Measurements from ENCODE around the gene SLC25A43.

The SLC25A43 gene

GRCh38 chrX:119467433-119467832 lies 68.3 kb downstream of the SLC25A43 start:
- no peak overlapping the region for H3K4me3 ChIP-seq (ENCODE audit: low read depth, low read length)
- TF ChIP-seq ZNF843 (tag by site-specific recombination; IDR thresholded peaks at IDR 0.05) (no peak), ZNF404 (tag by site-specific recombination; IDR thresholded peaks at IDR 0.05) (no peak), ZNF621 (tag by site-specific recombination; IDR thresholded peaks at IDR 0.05) (no peak), PRDM10 (tag by site-specific recombination; IDR thresholded peaks at IDR 0.05) (no peak)
- peaks cover 8 to 24% of the 10 kb centered on the region in 2 experiments; a peak in 2 of 3 replicates for H3K36me3 ChIP-seq (ENCODE audit: control insufficient read depth in 2 of 2, insufficient read depth in 1 of 2, low read length in 2 of 2)
- H3K9me3 ChIP-seq (ENCODE audit: control insufficient read depth, insufficient read depth, low read depth, low read length), result no peaks in the 10 kb centered on the region
- peaks cover 5% of the 10 kb centered on the region for H3K4me1 ChIP-seq (ENCODE audit: control insufficient read depth, insufficient read depth, low read length)
- ChIA-PET CTCF (interaction anchor here (1.0 kb wide), 1 partner anchor 45 kb away, joined by 3 read pairs; no protein-coding TSS in a partner anchor), POLR2A (interaction anchor here (0.5 to 1.1 kb wide), 6 partner anchors 12 to 324 kb away, joined by 3 to 6 read pairs (median 4); partner anchors contain the start of gene RPL39)
- no peak overlapping the region for H3K27ac ChIP-seq (ENCODE audit: extremely low read depth, low read depth, low read length)

- H3K36me3 ChIP-seq (ENCODE audit: control insufficient read depth in 2 of 2, insufficient read depth in 1 of 2, low read length in 2 of 2), result peaks cover 8 to 24% of the 10 kb centered on the region in 2 experiments; a peak in 2 of 3 replicates
- H3K4me3 ChIP-seq (ENCODE audit: low read depth, low read length), result peak within 1 kb of the TSS; percentile 61
- POLR2A ChIA-PET, result interaction anchor here (0.5 to 1.9 kb wide), 17 partner anchors 9 to 324 kb away, joined by 3 to 17 read pairs (median 4); partner anchors contain the start of gene RPL39
- H3K9me3 ChIP-seq (ENCODE audit: control insufficient read depth, insufficient read depth, low read depth, low read length), result no peaks in the 10 kb centered on the region
- H3K4me1 ChIP-seq (ENCODE audit: control insufficient read depth, insufficient read depth, low read length), result peaks cover 5% of the 10 kb centered on the region
- peak within 1 kb of the TSS; percentile 78 for H3K27ac ChIP-seq (ENCODE audit: extremely low read depth, low read depth, low read length)
- CTCF ChIA-PET, result interaction anchor here (0.7 to 2.5 kb wide), 4 partner anchors 14 to 187 kb away, joined by 3 to 12 read pairs (median 4); no protein-coding TSS in a partner anchor
- TF ChIP-seq ZNF660 (tag by site-specific recombination; IDR thresholded peaks at IDR 0.05), result peak; percentile 41; the same call in 1 of the 2 replicates
- TF ChIP-seq SP3 (tag by site-specific recombination; IDR thresholded peaks at IDR 0.05), result peak; percentile 76
- no peak for TF ChIP-seq ZSCAN30 (tag by site-specific recombination; IDR thresholded peaks at IDR 0.05)
- peak; percentile 75; the same call in 1 of the 2 replicates for TF ChIP-seq YY1 (tag by site-specific recombination; IDR thresholded peaks at IDR 0.05)
- TF ChIP-seq SP2 (tag by site-specific recombination; IDR thresholded peaks at IDR 0.05), result peak; percentile 74
- TF ChIP-seq ZBTB17 (tag by site-specific recombination; IDR thresholded peaks at IDR 0.05), result 0 out of 2 replicates have a peak, but pooled peaks have one; percentile 19
- TF ChIP-seq ZNF335 (tag by site-specific recombination; conservative IDR thresholded peaks at IDR 0.05), result peak; percentile 87
- TF ChIP-seq ZNF10 (tag by site-specific recombination; IDR thresholded peaks at IDR 0.05), result 0 out of 2 replicates have a peak, but pooled peaks have one; percentile 18
- TF ChIP-seq ZNF114 (tag by site-specific recombination; IDR thresholded peaks at IDR 0.05), result no peak
- TF ChIP-seq ZNF518A (tag by site-specific recombination; conservative IDR thresholded peaks at IDR 0.05; ENCODE audit: low read depth), result 0 out of 2 replicates have a peak, but pooled peaks have one; percentile 5
- TF ChIP-seq PRDM10 (tag by site-specific recombination; IDR thresholded peaks at IDR 0.05), result peak; percentile 44; the same call in 1 of the 2 replicates
- TF ChIP-seq ZNF16 (tag by site-specific recombination; IDR thresholded peaks at IDR 0.05; ENCODE audit: low read depth), result no peak
- no peak for TF ChIP-seq ZNF398 (tag by site-specific recombination; IDR thresholded peaks at IDR 0.05)
- TF ChIP-seq KLF9 (tag by site-specific recombination; IDR thresholded peaks at IDR 0.05; ENCODE audit: low read depth), result peak; percentile 61; the same call in 1 of the 2 replicates
- peak; percentile 78 for TF ChIP-seq ZBTB20 (tag by site-specific recombination; IDR thresholded peaks at IDR 0.05)
Measured at GRCh38 chrX:119467842-119468550, 68.9 kb downstream of the SLC25A43 start, which contains the start of gene SLC25A5. SLC25A5 (plus strand) TSS chrX:119468444; CDS start chrX:119468516, 72 bp downstream.

Data from HEK293 (cell line).